Measurements from ENCODE around the gene EVX1. TPM values are rescaled to one million over a fixed set of nuclear protein-coding genes. Genes with fewer than 3 reads are reported as not detected.

Gene EVX1
- total RNA-seq: not detected
- total RNA-seq (2013): not detected

DNA sequence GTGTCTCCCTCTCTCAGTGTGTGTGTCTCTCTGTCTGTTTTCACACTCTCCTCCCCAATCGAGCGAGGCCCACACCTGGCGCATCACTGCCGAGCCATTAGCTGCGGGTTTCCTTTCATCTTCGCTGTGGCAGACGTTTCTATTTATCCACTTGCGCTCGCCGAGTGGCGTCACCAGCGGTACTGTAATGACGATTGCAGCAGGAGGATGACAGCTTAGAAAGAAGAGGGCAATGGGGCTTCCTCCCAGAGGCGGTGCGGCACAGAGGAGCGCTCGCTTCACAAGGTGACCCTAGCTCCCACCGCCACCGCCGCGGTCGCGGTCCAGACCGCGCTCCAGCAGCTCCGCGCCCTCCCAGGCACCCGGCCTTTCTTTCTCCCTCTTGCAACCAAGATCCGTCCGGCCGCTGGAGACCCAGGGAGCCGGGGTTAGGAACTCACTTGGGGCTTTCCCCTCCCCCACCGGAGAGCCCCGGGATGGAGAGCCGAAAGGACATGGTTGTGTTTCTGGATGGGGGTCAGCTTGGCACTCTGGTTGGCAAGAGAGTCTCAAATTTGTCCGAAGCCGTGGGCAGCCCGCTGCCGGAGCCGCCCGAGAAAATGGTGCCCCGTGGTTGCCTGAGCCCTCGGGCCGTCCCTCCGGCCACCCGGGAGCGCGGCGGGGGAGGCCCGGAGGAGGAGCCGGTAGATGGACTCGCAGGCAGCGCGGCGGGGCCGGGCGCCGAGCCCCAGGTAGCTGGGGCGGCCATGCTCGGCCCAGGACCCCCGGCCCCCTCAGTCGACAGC lies at the start of gene EVX1:
Gene EVX1, plus strand, starts transcription at position 248 of the 785 bp plus-strand sequence. Its CDS starts 229 bp downstream, at position 477.
- Mint-ChIP-seq H3K36me3 (no peaks in the 10 kb centered on the region), H3K9me3 (no peaks in the 10 kb centered on the region), H3K4me1 (peaks cover 0 to 5% of the 10 kb centered on the region in 2 donors), H3K27ac (peak within 1 kb of the TSS in 1 of 2 donors; percentile 13), H3K4me3 (no peak within 1 kb of the TSS), H3K27me3 (ENCODE audit: low read depth in 2 of 2) (peaks cover 67 to 73% of the 10 kb centered on the region in 2 donors)
- intact Hi-C loops (cut with micrococcal nuclease): loop anchor here (5.0 to 10.0 kb wide), 3 partner anchors 40 to 1385 kb away; partner anchors contain the start of genes HOXA13 and HOXA9
- TF ChIP-seq, protein P1, sequence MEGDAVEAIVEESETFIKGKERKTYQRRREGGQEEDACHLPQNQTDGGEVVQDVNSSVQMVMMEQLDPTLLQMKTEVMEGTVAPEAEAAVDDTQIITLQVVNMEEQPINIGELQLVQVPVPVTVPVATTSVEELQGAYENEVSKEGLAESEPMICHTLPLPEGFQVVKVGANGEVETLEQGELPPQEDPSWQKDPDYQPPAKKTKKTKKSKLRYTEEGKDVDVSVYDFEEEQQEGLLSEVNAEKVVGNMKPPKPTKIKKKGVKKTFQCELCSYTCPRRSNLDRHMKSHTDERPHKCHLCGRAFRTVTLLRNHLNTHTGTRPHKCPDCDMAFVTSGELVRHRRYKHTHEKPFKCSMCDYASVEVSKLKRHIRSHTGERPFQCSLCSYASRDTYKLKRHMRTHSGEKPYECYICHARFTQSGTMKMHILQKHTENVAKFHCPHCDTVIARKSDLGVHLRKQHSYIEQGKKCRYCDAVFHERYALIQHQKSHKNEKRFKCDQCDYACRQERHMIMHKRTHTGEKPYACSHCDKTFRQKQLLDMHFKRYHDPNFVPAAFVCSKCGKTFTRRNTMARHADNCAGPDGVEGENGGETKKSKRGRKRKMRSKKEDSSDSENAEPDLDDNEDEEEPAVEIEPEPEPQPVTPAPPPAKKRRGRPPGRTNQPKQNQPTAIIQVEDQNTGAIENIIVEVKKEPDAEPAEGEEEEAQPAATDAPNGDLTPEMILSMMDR (IDR thresholded peaks at IDR 0.05): no peak
- Histone ChIP-seq H3K9me3 (ENCODE audit: control insufficient read depth, insufficient read depth, low read length) (no peaks in the 10 kb centered on the region), H3K4me3 (ENCODE audit: low read length) (no peak within 1 kb of the TSS), H3K36me3 (ENCODE audit: control insufficient read depth, insufficient read depth, low read length) (no peaks in the 10 kb centered on the region), H3K4me1 (ENCODE audit: control insufficient read depth, insufficient read depth, low read length) (peaks cover 21% of the 10 kb centered on the region), H3K27ac (ENCODE audit: low read length) (no peak within 1 kb of the TSS), H3K27me3 (ENCODE audit: control insufficient read depth, insufficient read depth, low read length) (peaks cover 76% of the 10 kb centered on the region)
- peak in 1 of 2 donors; percentile 60 for DNase-seq
- WGBS (ENCODE audit: insufficient coverage): 6% methylated on average over 61 of the region's 62 CpGs
- peak in 1 of 3 donors; percentile 56 for ATAC-seq

DNA sequence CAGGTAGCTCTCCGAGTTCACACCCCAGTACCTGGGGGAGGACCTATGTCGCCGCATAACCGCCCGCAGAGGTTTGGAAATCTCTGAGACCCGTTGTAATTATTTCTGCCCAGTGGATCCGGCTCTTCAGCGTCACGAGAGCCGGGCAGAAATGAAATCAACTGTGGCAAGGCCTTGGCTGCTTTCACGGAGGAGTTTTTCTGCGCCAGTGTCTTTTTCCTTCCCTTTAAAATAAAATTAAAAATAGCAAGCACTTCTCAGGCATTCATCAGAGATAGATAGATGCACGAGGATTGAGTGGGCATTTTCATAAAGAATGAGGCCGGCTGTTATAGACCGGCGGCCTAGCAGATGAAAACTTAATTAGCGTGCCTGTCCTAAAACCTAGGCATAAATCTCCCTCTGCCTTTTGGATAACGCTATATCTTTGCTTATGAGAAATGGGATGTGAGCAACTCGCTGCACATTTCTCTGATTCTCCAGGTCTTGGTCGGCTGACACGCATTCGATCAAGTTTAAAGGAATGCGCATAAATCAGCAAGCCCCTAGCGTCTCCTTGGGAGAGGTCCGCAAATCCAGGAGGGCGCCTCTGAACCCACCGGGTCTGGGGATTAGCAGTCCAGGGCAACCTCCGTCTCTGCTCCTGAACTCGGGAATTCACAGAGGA lies 49.1 kb upstream of the EVX1 start:
- H3K27ac ChIP-seq (ENCODE audit: low read length): no peak overlapping the region
- 15% methylated on average over 27 of the region's 29 CpGs for WGBS (ENCODE audit: insufficient coverage)
- H3K4me1 Mint-ChIP-seq: peaks cover 26 to 37% of the 10 kb centered on the region in 2 donors

DNA sequence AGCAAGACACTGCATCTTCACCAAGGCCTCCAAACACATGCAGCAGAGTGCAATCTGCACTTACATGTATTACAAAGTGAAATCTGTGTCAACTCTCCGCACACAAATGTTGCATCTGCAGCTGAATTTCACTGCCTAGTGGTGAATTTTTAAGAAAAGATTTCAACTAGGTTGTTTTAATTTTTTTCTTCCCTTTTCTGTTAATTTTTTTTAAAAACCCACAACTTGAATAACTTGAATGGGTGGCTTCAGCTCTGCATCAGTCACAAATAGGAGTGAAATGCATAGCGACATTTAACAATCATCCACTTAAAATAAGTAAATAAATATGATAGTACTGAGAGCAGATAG lies 48.6 kb upstream of the EVX1 start:
- no peak overlapping the region for H3K4me3 ChIP-seq (ENCODE audit: low read length)
- H3K4me1 ChIP-seq (ENCODE audit: control insufficient read depth, insufficient read depth, low read length): peaks cover 31% of the 10 kb centered on the region
- Mint-ChIP-seq H3K4me3 (peak overlapping the region; percentile 81), H3K27me3 (ENCODE audit: low read depth in 2 of 2) (peaks cover 78 to 90% of the 10 kb centered on the region in 2 donors), H3K27ac (no peak overlapping the region), H3K9me3 (no peaks in the 10 kb centered on the region), H3K4me1 (peaks cover 25 to 33% of the 10 kb centered on the region in 2 donors), H3K36me3 (no peaks in the 10 kb centered on the region)
- 25% methylated on average over 1 of the region's 2 CpGs for WGBS (ENCODE audit: insufficient coverage)
- intact Hi-C loops (cut with micrococcal nuclease): no loop called here
- ATAC-seq (no peak), DNase-seq (no peak)
- H3K27ac ChIP-seq (ENCODE audit: low read length): no peak overlapping the region
- peaks cover 93% of the 10 kb centered on the region for H3K27me3 ChIP-seq (ENCODE audit: control insufficient read depth, insufficient read depth, low read length)
- no peaks in the 10 kb centered on the region for H3K36me3 ChIP-seq (ENCODE audit: control insufficient read depth, insufficient read depth, low read length)
- TF ChIP-seq, protein P1 (IDR thresholded peaks at IDR 0.05): no peak
- no peaks in the 10 kb centered on the region for H3K9me3 ChIP-seq (ENCODE audit: control insufficient read depth, insufficient read depth, low read length)

More for the DNA sequence above, 49.1 kb upstream of the EVX1 start:
- H3K4me3 ChIP-seq (ENCODE audit: low read length): no peak overlapping the region
- Mint-ChIP-seq H3K27me3 (ENCODE audit: low read depth in 2 of 2) (peaks cover 79 to 90% of the 10 kb centered on the region in 2 donors), H3K27ac (no peak overlapping the region), H3K36me3 (no peaks in the 10 kb centered on the region), H3K4me3 (peak overlapping the region; percentile 81), H3K9me3 (no peaks in the 10 kb centered on the region)
- no peaks in the 10 kb centered on the region for H3K9me3 ChIP-seq (ENCODE audit: control insufficient read depth, insufficient read depth, low read length)
- TF ChIP-seq, protein P1 (IDR thresholded peaks at IDR 0.05): no peak
- peaks cover 93% of the 10 kb centered on the region for H3K27me3 ChIP-seq (ENCODE audit: control insufficient read depth, insufficient read depth, low read length)
- no peaks in the 10 kb centered on the region for H3K36me3 ChIP-seq (ENCODE audit: control insufficient read depth, insufficient read depth, low read length)
- peaks cover 33% of the 10 kb centered on the region for H3K4me1 ChIP-seq (ENCODE audit: control insufficient read depth, insufficient read depth, low read length)
- no peak for ATAC-seq
- DNase-seq: peak in 1 of 2 donors; percentile 11
- intact Hi-C loops (cut with micrococcal nuclease): no loop called here

Data from natural killer cell (primary cell).